DND-41 (cell line): ENCODE data around the gene KIF3B.
"Not testable (repeated sequence)": the region's sequence is repeated elsewhere in the genome, so short reads cannot be mapped to it uniquely, and the experiment has no call there.

Experiments used
- ATAC-seq: fragments of 200-7000 bp; cut with Tn5 transposase; 3 replicates; pipeline ENCODE4 v1.9.1; 2021; ENCODE audit warnings: low read depth; ENCODE audit not compliant: insufficient read depth
- DNase-seq: peaks from one replicate; pipeline ENCODE4 v3.0.0-alpha.2; 2020
- H2AFZ ChIP-seq: 2 replicates; pipeline ENCODE4 v1.6.0; 2012; ENCODE audit warnings: low read depth, low read length
- H3K27ac ChIP-seq: 2 replicates; pipeline ENCODE4 v1.5.1; 2012; ENCODE audit warnings: low read length, inconsistent platforms
- H3K27me3 ChIP-seq: fragments of 200-600 bp; sonication (generic); 2 replicates; pipeline ENCODE4 v1.6.0; 2012; ENCODE audit warnings: low read length, mild to moderate bottlenecking, inconsistent platforms; ENCODE audit not compliant: insufficient read depth, poor library complexity
- H3K36me3 ChIP-seq: 2 replicates; pipeline ENCODE4 v1.5.1; 2012; ENCODE audit warnings: low read length, inconsistent platforms; ENCODE audit not compliant: insufficient read depth
- H3K4me1 ChIP-seq: 2 replicates; pipeline ENCODE4 v1.5.1; 2012; ENCODE audit warnings: mild to moderate bottlenecking, low read length; ENCODE audit not compliant: insufficient read depth
- H3K4me2 ChIP-seq: 2 replicates; pipeline ENCODE4 v1.6.0; 2012; ENCODE audit warnings: mild to moderate bottlenecking, moderate library complexity, low read length, inconsistent platforms; ENCODE audit not compliant: insufficient read depth
- H3K4me3 ChIP-seq, 2 experiments: fragments of 200-600 bp in 1 of 2; shearing (Covaris generic) in 1 of 2; 2 replicates each; pipeline ENCODE4 v1.5.1; 2012 to 2016; ENCODE audit warnings: inconsistent platforms in 2 of 2, low read length in 2 of 2, mild to moderate bottlenecking in 2 of 2, low read depth in 1 of 2, moderate library complexity in 1 of 2
- H3K79me2 ChIP-seq: 2 replicates; pipeline ENCODE4 v1.6.0; 2012; ENCODE audit warnings: low read length, inconsistent platforms; ENCODE audit not compliant: insufficient read depth
- H3K9ac ChIP-seq: 2 replicates; pipeline ENCODE4 v1.6.0; 2012; ENCODE audit warnings: low read depth, mild to moderate bottlenecking, inconsistent platforms, low read length, moderate library complexity
- H3K9me3 ChIP-seq: 2 replicates; pipeline ENCODE4 v1.5.1; 2012; ENCODE audit warnings: low read length, moderate library complexity, mild to moderate bottlenecking, inconsistent platforms; ENCODE audit not compliant: insufficient read depth, severe bottlenecking
- H4K20me1 ChIP-seq: 2 replicates; pipeline ENCODE4 v1.6.0; 2012; ENCODE audit warnings: low read length; ENCODE audit not compliant: insufficient read depth
- CTCF ChIP-seq: IDR thresholded peaks from 2 replicates; pipeline ENCODE4 v1.5.1; 2012; ENCODE audit warnings: borderline replicate concordance, low read length, moderate library complexity, mild to moderate bottlenecking; ENCODE audit not compliant: poor library complexity, severe bottlenecking; ENCODE audit errors: extremely low read depth
- EZH2 ChIP-seq: IDR thresholded peaks from 3 replicates; pipeline ENCODE4 v1.6.1; 2012; ENCODE audit warnings: borderline replicate concordance, low read depth, mild to moderate bottlenecking, moderate library complexity, low read length, inconsistent platforms; ENCODE audit not compliant: severe bottlenecking

KIF3B gene

GRCh38 chr20:32319100-32319499 is 41.6 kb downstream of the KIF3B start:
- no peak for TF ChIP-seq CTCF
- no peak for TF ChIP-seq EZH2
- DNase-seq (no peak), ATAC-seq (no peak; the same call in 2 of the 3 replicates)
- Histone ChIP-seq H3K27me3 (no peaks in the 10 kb centered on the region), H3K36me3 (peaks cover 44% of the 10 kb centered on the region; the same call in 1 of the 2 replicates), H3K4me1 (no peaks in the 10 kb centered on the region), H2AFZ (no peak overlapping the region), H3K27ac (no peak overlapping the region), H4K20me1 (no peaks in the 10 kb centered on the region), H3K9me3 (no peaks in the 10 kb centered on the region), H3K4me3 (no peak overlapping the region), H3K79me2 (no peaks in the 10 kb centered on the region), H3K9ac (no peak overlapping the region), H3K4me2 (no peak overlapping the region)

DNA sequence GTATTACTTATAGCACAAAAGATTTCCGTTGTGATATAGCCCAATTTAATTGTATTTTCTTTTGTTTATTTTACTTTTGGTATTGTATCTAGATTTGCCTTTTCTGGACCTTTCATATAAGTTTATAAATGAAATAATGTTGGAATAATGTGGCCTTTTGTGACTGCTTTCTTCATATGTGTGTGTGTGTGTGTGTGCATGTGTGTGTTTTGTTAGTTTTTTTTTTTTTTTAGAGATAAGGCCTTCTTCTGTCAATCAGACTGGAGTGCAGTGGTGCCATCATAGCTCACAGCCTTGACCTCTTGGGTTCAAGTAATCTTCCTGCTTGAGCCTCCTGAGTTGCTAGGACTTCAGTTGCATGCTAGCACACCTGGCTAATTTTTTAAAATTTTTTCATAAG is 42.9 kb downstream of the KIF3B start:
- Histone ChIP-seq H3K27ac (no peak overlapping the region), H3K4me1 (no peaks in the 10 kb centered on the region), H3K9me3 (no peaks in the 10 kb centered on the region), H3K9ac (no peak overlapping the region), H3K36me3 (peaks cover 39% of the 10 kb centered on the region; the same call in 1 of the 2 replicates), H4K20me1 (no peaks in the 10 kb centered on the region), H2AFZ (no peak overlapping the region), H3K27me3 (no peaks in the 10 kb centered on the region), H3K4me3 (no peak overlapping the region), H3K79me2 (no peaks in the 10 kb centered on the region), H3K4me2 (no peak overlapping the region)
- ATAC-seq (no peak), DNase-seq (no peak)
- TF ChIP-seq EZH2 (no peak), CTCF (no peak)

- Histone ChIP-seq H3K27ac (no peak overlapping the region), H3K36me3 (peaks cover 32% of the 10 kb centered on the region; the same call in 1 of the 2 replicates)
Measured at GRCh38 chr20:32321390-32321789, 43.9 kb downstream of the KIF3B start.

GRCh38 chr20:32322260-32322659 is 44.8 kb downstream of the KIF3B start:
- H3K79me2 ChIP-seq, H3K4me2 ChIP-seq, H3K4me1 ChIP-seq, H4K20me1 ChIP-seq, H3K9ac ChIP-seq, H3K27ac ChIP-seq, DNase-seq, ATAC-seq, H3K4me3 ChIP-seq, H2AFZ ChIP-seq, H3K9me3 ChIP-seq, H3K27me3 ChIP-seq: not testable (repeated sequence)
- H3K36me3 ChIP-seq: peaks cover 32% of the 10 kb centered on the region; the same call in 1 of the 2 replicates

More at GRCh38 chr20:32321390-32321789, 43.9 kb downstream of the KIF3B start:
- no peak overlapping the region for H3K4me3 ChIP-seq
- no peak for ATAC-seq
- H3K27me3 ChIP-seq: no peaks in the 10 kb centered on the region
- no peak overlapping the region for H3K4me2 ChIP-seq
- no peak overlapping the region for H3K9ac ChIP-seq
- H3K4me1 ChIP-seq: no peaks in the 10 kb centered on the region
- no peak overlapping the region for H2AFZ ChIP-seq
- no peak for DNase-seq
- H4K20me1 ChIP-seq: no peaks in the 10 kb centered on the region
- no peaks in the 10 kb centered on the region for H3K9me3 ChIP-seq
- H3K79me2 ChIP-seq: no peaks in the 10 kb centered on the region
- TF ChIP-seq EZH2: no peak
- TF ChIP-seq CTCF: no peak

DNA sequence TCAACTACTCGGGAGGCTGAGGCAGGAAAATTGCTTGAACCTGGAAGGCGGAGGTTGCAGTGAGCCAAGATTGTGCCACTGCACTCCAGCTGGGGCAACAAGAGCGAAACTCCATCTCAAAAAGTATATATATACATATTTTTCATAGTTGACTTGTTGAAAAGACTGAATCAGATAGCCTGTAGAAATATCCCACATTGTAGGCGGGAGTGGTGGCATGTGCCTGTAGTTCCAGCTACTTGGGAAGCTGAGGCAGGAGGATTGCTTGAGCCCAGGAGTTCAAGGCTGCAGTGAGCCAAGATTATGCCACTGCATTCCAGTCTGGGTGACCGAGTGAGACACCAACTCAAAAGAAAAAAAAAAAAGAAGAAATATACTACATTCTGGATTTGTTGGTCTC is 46.3 kb downstream of the KIF3B start:
- not testable (repeated sequence) for H3K9me3 ChIP-seq, H3K9ac ChIP-seq, H3K27ac ChIP-seq, H3K4me3 ChIP-seq, H3K4me2 ChIP-seq, H3K79me2 ChIP-seq, H4K20me1 ChIP-seq, H2AFZ ChIP-seq, DNase-seq, H3K4me1 ChIP-seq, H3K27me3 ChIP-seq, ATAC-seq
- H3K36me3 ChIP-seq: peaks cover 26% of the 10 kb centered on the region; the same call in 1 of the 2 replicates
